ENCODE measurements around the gene NEUROG1. TPM values are rescaled to one million over a fixed set of nuclear protein-coding genes. Genes with fewer than 3 reads are reported as not detected.
"Not testable (repeated sequence)": the region's sequence is repeated elsewhere in the genome, so short reads cannot be mapped to it uniquely, and the experiment has no call there.

Gene NEUROG1
- total RNA-seq, 1 donor from 2014 or later: not detected

DNA sequence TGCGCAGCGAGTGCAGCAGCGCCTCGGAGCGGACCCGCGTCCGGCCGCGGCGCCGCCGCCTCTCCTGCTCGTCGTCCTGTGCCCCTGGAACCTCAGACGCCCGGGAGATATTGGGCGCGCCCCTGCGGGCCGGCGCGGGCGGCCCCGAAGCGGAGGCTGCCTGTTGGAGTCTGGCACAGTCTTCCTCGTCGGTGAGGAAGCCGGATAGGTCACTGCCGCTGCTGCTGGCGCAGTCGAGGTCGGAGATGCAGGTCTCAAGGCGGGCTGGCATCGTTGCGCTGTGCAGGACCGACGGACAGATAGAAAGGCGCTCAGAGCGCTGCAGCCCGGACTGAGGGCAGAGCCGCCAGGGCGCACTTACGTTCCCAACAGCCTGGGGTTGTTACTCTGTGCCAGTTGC, 344 bp downstream of the NEUROG1 start:
- H3K4me1 ChIP-seq: peaks cover 15% of the 10 kb centered on the region
- intact Hi-C loops (cut with micrococcal nuclease): no loop called here
- TF ChIP-seq, protein P1, sequence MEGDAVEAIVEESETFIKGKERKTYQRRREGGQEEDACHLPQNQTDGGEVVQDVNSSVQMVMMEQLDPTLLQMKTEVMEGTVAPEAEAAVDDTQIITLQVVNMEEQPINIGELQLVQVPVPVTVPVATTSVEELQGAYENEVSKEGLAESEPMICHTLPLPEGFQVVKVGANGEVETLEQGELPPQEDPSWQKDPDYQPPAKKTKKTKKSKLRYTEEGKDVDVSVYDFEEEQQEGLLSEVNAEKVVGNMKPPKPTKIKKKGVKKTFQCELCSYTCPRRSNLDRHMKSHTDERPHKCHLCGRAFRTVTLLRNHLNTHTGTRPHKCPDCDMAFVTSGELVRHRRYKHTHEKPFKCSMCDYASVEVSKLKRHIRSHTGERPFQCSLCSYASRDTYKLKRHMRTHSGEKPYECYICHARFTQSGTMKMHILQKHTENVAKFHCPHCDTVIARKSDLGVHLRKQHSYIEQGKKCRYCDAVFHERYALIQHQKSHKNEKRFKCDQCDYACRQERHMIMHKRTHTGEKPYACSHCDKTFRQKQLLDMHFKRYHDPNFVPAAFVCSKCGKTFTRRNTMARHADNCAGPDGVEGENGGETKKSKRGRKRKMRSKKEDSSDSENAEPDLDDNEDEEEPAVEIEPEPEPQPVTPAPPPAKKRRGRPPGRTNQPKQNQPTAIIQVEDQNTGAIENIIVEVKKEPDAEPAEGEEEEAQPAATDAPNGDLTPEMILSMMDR (IDR thresholded peaks at IDR 0.05; ENCODE audit: borderline replicate concordance): no peak
- peaks cover 7% of the 10 kb centered on the region for H3K9me3 ChIP-seq (replicated peaks)
- H3K4me3 ChIP-seq: peak overlapping the region; percentile 32
- H3K36me3 ChIP-seq: no peaks in the 10 kb centered on the region
- no peak for DNase-seq
- peaks cover 100% of the 10 kb centered on the region for H3K27me3 ChIP-seq (ENCODE audit: low read depth)
- no peak overlapping the region for H3K27ac ChIP-seq (replicated peaks)

DNA sequence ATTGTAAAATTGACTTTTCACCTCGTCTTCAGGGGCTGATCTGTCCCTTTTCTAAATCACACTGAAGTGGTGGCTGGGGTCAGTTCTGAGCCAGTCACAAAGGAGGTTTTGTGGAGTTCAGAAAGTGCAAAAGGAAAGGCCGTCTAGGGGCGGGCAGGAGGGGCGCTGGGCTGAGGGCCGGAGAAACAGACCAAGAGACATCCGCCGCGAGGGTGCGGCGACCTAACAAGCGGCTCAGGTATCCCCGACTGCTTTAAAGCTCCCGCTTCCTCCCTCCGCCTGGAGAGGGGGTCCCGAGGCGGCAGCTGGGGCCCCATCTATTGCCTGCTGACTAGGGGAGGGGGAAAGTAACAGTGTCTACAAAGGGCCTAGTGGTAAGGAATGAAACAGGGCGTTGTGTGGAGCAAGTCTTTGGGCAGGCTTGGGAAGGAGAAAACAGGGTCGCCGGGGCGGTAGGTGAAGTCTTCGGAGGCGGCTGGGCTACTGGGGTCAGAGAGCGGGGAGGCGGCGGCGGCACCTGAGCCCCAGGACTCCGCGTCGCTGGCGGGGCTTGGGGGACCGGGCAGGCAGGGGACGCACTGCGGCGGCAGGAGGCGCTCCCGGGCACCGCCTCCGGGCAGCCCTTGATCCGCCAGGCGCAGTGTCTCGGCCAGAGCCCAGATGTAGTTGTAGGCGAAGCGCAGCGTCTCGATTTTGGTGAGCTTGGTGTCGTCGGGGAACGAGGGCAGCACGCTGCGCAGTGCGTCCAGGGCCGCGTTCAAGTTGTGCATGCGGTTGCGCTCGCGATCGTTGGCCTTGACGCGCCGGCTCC, 950 bp downstream of the NEUROG1 start:
- intact Hi-C loops (cut with micrococcal nuclease): no loop called here
- Histone ChIP-seq H3K27me3 (ENCODE audit: low read depth) (peaks cover 100% of the 10 kb centered on the region), H3K36me3 (no peaks in the 10 kb centered on the region), H3K4me1 (peaks cover 15% of the 10 kb centered on the region), H3K4me3 (no peak overlapping the region), H3K27ac (replicated peaks) (no peak overlapping the region), H3K9me3 (replicated peaks) (peaks cover 7% of the 10 kb centered on the region)
- TF ChIP-seq, protein P1 (IDR thresholded peaks at IDR 0.05; ENCODE audit: borderline replicate concordance): no peak
- DNase-seq: no peak

DNA sequence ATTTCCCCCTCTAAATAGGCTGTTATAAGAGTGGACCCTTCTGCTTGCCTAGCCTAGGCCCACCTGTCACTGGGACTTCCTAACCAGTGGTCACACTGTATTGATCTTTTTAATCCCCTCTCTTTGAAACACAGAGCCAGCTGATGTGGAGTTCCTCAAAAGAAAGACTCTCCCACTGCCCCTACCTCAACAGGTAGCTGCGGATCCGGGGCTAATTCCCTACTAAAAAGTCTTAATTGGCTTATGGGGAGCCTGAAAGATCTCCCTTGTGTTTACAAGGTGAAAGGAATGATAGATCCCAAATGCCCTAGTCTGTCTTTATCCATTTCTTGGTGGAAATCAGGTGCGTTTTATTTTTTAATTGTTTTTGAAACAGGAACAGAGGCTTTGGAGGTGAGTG, 2.0 kb downstream of the NEUROG1 start:
- Histone ChIP-seq H3K36me3 (no peaks in the 10 kb centered on the region), H3K4me3 (no peak overlapping the region), H3K9me3 (replicated peaks) (peaks cover 7% of the 10 kb centered on the region), H3K4me1 (peaks cover 15% of the 10 kb centered on the region), H3K27me3 (ENCODE audit: low read depth) (peaks cover 100% of the 10 kb centered on the region), H3K27ac (replicated peaks) (no peak overlapping the region)
- no peak for DNase-seq
- intact Hi-C loops (cut with micrococcal nuclease): no loop called here
- TF ChIP-seq, protein P1 (IDR thresholded peaks at IDR 0.05; ENCODE audit: borderline replicate concordance): no peak

DNA sequence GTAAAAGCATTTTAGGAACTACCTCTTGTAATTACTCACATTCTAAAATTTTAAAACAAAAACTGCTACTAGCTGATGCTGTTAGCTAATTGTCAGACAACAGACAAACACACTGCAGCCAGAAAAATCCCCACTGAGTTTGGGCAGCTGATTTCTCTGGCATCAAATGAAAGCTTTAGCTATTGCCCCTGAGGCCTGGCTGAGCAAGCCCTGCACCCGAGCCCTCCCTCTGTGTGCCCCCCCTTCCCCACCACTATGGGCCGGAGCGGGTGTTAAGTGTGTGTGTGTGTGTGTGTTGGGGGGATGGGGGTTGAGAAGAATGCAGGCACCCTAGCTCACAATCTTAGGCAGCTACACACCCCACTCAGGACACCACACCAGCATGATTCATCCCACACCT, 2.4 kb downstream of the NEUROG1 start:
- intact Hi-C loops (cut with micrococcal nuclease): no loop called here
- H3K27me3 ChIP-seq (ENCODE audit: low read depth): peaks cover 100% of the 10 kb centered on the region
- TF ChIP-seq, protein P1 (IDR thresholded peaks at IDR 0.05; ENCODE audit: borderline replicate concordance): no peak
- DNase-seq: no peak
- H3K36me3 ChIP-seq: no peaks in the 10 kb centered on the region
- H3K9me3 ChIP-seq (replicated peaks): peaks cover 7% of the 10 kb centered on the region
- no peak overlapping the region for H3K27ac ChIP-seq (replicated peaks)
- no peak overlapping the region for H3K4me3 ChIP-seq
- peaks cover 15% of the 10 kb centered on the region for H3K4me1 ChIP-seq

DNA sequence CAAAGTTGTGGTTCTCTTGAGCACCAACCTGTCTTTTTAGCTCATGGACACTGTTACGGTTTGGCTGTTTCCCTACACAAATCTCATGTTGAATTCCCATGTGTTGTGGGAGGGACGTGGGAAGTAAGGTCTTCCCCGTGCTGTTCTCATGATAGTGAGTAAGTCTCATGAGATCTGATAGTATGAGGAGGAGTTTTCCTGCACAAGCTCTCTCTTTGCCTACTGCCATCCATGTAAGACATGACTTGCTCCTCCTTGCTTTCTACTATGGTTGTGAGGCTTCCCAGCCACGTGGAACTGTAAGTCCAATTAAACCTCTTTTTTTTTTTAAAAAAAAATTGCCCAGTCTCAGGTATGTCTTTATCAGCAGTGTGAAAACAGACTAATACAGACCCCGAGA, 6.2 kb downstream of the NEUROG1 start:
- H3K27me3 ChIP-seq (ENCODE audit: low read depth): peaks cover 100% of the 10 kb centered on the region
- H3K36me3 ChIP-seq; intact Hi-C loops (cut with micrococcal nuclease); H3K27ac ChIP-seq (replicated peaks); H3K4me1 ChIP-seq; DNase-seq; H3K9me3 ChIP-seq (replicated peaks); H3K4me3 ChIP-seq: not testable (repeated sequence)

DNA sequence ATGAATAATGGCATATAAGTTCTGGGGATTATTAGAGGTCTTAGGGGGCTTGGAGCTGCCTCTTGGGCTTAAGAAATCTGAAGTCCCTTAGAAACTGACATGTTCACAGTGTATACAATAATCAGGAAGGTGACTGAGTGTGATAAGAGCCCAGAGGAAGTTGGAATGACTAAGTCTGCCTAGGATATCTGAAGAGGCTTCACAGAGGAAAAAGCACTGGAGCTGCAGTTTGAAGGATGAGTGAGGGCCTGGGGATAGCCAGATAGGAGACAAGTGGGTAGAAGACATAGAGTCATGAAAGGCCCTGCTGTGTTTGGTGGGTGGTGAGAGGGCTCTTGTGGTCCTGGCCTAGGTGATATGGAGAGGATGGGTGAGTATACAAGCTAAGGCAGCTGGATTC, 8.8 kb downstream of the NEUROG1 start:
- Histone ChIP-seq H3K4me1 (no peaks in the 10 kb centered on the region), H3K4me3 (no peak overlapping the region), H3K36me3 (no peaks in the 10 kb centered on the region), H3K27me3 (ENCODE audit: low read depth) (peaks cover 100% of the 10 kb centered on the region), H3K27ac (replicated peaks) (no peak overlapping the region), H3K9me3 (replicated peaks) (no peaks in the 10 kb centered on the region)
- TF ChIP-seq, protein P1 (IDR thresholded peaks at IDR 0.05; ENCODE audit: borderline replicate concordance): no peak
- DNase-seq: no peak
- intact Hi-C loops (cut with micrococcal nuclease): no loop called here

Data from left ventricle myocardium inferior (tissue), 1 donor.